Chondrocyte (in vitro differentiated cells): ENCODE results near the gene XXYLT1. TPM values are rescaled to one million over a fixed set of nuclear protein-coding genes. Genes with fewer than 3 reads are reported as not detected.

Source experiments
- DNase-seq: peaks from one replicate; pipeline ENCODE4 v3.0.0; 2021; ENCODE audit warnings: mixed read lengths, low spot score
- H3K27ac Mint-ChIP-seq: one replicate; pipeline ENCODE4 v1.8.0; 2021; ENCODE audit warnings: mild to moderate bottlenecking, moderate library complexity, mixed read lengths; ENCODE audit not compliant: unreplicated experiment
- H3K27me3 Mint-ChIP-seq: 2 replicates; pipeline ENCODE4 v1.8.0; 2021; ENCODE audit warnings: low read depth, mixed read lengths
- H3K36me3 Mint-ChIP-seq: 2 replicates; pipeline ENCODE4 v1.8.0; 2021; ENCODE audit warnings: low read depth, mixed read lengths
- H3K4me1 Mint-ChIP-seq: 2 replicates; pipeline ENCODE4 v1.8.0; 2021; ENCODE audit warnings: low read depth, mild to moderate bottlenecking, mixed read lengths
- H3K4me3 Mint-ChIP-seq: one replicate; pipeline ENCODE4 v1.8.0; 2021; ENCODE audit warnings: mild to moderate bottlenecking, moderate library complexity, mixed read lengths; ENCODE audit not compliant: unreplicated experiment
- H3K9me3 Mint-ChIP-seq: 2 replicates; pipeline ENCODE4 v1.8.0; 2021; ENCODE audit warnings: low read depth, mixed read lengths
- CTCF ChIP-seq: fragments of 200-600 bp; sonication (generic); IDR thresholded peaks from 2 replicates; pipeline ENCODE4 v1.5.0; 2021; ENCODE audit warnings: antibody characterized with exemption, mild to moderate bottlenecking, moderate library complexity
- total RNA-seq: library from RNA; stranded (reverse); gene quantifications from 3 replicates; pipeline ENCODE4 v1.2.1, GENCODE V29; 2021

The XXYLT1 gene
- total RNA-seq, 1 donor from 2014 or later: 32.7 TPM

DNA sequence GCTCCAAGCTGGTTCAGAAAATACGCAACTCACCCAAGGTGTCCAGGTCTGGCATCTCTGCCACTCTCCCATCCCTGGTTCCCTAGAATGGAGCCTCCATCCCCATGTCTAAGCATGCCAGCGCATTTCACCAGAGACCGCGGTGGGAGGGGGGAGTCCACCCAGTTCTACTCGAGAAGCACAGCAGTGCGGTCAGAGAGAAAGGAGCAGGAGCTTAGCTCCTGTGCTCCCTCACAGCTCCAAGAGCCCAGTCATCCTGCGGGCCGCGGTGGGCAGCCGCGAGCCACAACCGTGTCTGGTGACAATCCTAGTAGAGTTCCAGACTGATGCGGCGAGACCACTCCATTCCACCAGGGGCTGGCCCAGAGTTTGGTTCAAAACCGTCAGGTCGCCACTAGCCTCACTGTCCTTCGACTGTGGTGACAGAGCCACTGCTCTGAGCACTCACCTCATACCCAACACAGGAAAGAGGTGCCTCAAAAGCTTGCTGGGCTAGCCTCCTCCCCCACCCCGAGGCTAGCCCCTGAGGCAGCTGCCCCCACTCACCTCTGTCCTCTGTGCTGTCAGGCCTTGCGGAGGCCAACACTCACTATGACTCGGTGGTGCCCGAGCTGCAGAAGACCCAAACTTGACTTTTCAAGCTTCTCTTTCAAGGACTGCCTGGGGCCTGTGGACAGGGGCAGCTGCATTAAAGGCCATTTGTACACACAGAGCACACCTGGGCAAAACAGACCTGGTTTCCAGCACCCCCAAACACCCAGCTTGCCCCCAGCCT is 185.4 kb downstream of the XXYLT1 start:
- DNase-seq: peak; percentile 83
- no peak overlapping the region for H3K27ac Mint-ChIP-seq

DNA sequence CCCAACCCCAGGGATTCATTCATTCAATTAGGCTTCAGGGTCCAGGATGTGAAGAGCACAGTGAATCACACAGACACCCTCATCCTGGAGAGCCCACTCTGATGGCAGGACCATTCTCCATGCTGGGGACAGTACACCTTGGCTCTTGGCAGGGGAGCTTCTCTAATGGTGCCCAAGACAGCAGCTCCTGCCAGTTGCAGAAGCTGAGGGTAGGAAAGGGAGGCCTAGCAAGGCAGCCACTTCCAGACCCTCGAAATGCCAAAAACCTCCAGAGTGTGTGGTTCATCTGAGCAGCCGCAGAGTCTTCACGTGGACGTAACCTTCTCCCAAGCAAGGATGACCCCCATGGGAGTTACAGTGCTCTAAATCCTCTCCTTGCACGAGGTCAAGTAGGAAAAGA is 186.2 kb downstream of the XXYLT1 start:
- H3K4me1 Mint-ChIP-seq: peaks cover 16% of the 10 kb centered on the region
- no peaks in the 10 kb centered on the region for H3K27me3 Mint-ChIP-seq
- peak; percentile 14 for DNase-seq
- H3K36me3 Mint-ChIP-seq: no peaks in the 10 kb centered on the region
- no peak overlapping the region for H3K27ac Mint-ChIP-seq
- H3K4me3 Mint-ChIP-seq: no peak overlapping the region
- TF ChIP-seq CTCF: no peak
- no peaks in the 10 kb centered on the region for H3K9me3 Mint-ChIP-seq

More for the DNA sequence above, 185.4 kb downstream of the XXYLT1 start:
- Mint-ChIP-seq H3K4me1 (peaks cover 16% of the 10 kb centered on the region), H3K36me3 (no peaks in the 10 kb centered on the region), H3K9me3 (no peaks in the 10 kb centered on the region), H3K27me3 (no peaks in the 10 kb centered on the region), H3K4me3 (no peak overlapping the region)
- TF ChIP-seq CTCF: no peak

DNA sequence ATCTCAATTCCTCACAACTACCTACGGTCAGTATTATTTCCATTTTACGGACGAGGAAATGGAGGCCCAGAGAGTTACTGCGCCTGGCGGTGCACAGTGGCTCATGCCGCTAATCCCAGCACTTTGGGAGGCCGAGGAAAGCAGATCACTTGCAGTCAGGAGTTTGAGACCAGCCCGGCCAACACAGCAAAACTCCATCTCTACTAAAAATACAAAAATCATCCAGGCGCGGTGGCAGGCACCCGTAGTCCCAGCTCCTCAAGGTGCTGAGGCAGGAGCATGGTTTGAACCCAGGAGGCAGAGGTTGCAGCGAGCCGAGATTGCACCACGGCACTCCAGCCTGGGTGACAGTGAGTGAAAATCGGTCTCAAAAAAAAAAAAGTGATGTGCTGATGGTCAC is 187.3 kb downstream of the XXYLT1 start:
- peak; percentile 30 for DNase-seq
- no peaks in the 10 kb centered on the region for H3K36me3 Mint-ChIP-seq
- no peak overlapping the region for H3K27ac Mint-ChIP-seq
- H3K4me1 Mint-ChIP-seq: peaks cover 16% of the 10 kb centered on the region
- no peak for TF ChIP-seq CTCF
- H3K4me3 Mint-ChIP-seq: no peak overlapping the region
- no peaks in the 10 kb centered on the region for H3K9me3 Mint-ChIP-seq
- no peaks in the 10 kb centered on the region for H3K27me3 Mint-ChIP-seq

- DNase-seq: peak; percentile 33
- no peak for TF ChIP-seq CTCF
- H3K9me3 Mint-ChIP-seq: no peaks in the 10 kb centered on the region
- no peaks in the 10 kb centered on the region for H3K27me3 Mint-ChIP-seq
- peaks cover 15% of the 10 kb centered on the region for H3K4me1 Mint-ChIP-seq
- no peak overlapping the region for H3K27ac Mint-ChIP-seq
- no peak overlapping the region for H3K4me3 Mint-ChIP-seq
- no peaks in the 10 kb centered on the region for H3K36me3 Mint-ChIP-seq
Measured at GRCh38 chr3:195082811-195083210, 188.1 kb downstream of the XXYLT1 start.

DNA sequence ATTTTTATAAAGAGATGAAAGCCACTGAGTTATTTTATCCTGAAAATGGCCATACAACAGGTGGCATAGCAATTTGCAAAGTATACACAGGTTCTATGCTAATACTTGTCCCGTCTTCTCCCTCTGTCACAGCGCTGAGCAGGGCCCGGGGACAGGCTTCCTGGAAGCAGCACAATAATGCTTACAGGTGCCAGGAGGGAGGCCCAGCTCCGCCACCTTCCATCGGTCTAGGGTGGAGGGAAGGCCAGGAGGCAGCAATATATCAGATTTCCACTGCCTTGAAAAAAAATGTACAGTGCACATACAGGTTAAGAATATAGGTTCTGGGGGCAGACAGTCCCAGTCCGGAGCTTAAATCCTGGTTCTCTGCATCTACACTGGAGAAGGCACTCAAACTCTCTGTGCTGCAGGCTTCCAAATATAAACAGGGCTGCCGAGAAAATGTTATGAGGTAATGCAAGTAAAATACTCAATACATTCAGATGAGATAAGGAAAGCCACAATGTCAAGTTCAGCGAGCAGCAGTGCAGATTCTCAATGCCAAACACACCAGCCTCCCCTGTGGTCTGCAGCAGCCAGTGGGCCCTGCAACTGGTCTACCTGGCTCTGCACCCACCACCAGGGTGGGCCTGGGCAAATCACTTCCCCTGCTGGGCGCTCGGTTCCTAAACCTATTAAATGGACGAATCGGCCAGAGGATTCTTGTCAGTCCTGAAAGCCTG is 189.6 kb downstream of the XXYLT1 start:
- H3K36me3 Mint-ChIP-seq: no peaks in the 10 kb centered on the region
- no peak for TF ChIP-seq CTCF
- no peak overlapping the region for H3K27ac Mint-ChIP-seq
- no peaks in the 10 kb centered on the region for H3K27me3 Mint-ChIP-seq
- peak; percentile 66 for DNase-seq
- H3K4me3 Mint-ChIP-seq: no peak overlapping the region
- peaks cover 9% of the 10 kb centered on the region for H3K4me1 Mint-ChIP-seq
- no peaks in the 10 kb centered on the region for H3K9me3 Mint-ChIP-seq
